ENCODE data around the gene TNFAIP8.

The TNFAIP8 gene

DNA sequence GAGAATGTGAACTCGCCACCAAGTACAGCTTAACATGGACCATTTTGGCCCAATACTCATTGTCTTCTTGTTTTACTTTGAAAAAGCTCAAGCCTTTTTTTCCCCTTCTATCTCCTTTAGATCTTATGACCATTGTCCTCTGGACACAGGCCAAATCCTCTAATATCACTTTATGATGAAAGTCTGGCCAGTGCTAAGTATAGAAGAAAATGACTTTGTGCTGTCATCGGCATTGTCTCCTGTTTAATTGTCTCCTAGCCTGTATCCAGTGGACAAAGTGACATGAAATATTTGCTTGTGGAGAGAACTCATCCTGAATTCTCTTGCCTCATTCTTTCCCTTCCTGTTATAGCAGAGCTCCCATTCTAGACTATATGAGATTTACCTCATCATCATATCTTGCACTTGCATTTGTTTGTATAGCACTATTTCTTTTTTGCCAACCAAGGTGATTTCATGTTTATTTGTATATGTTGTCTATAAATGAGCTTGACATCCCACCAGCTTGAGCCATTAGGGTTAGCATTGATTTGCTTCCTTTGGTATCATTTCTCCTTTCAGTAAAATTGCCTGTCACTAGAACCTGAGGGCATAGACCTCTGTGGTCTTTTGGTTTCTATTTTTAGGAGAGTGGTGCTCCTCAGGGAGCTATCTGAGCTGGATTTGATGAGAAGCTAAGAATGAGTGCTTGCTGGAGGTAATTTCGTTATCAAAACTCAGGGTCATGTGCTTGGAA is 18.8 kb upstream of the TNFAIP8 start:
- H3K9me3 Mint-ChIP-seq: no peaks in the 10 kb centered on the region
- no peak for ATAC-seq
- no peak for DNase-seq (ENCODE audit: low spot score in 2 of 2)
- peaks cover 59% of the 10 kb centered on the region for H3K36me3 Mint-ChIP-seq
- peak overlapping the region; percentile 92 for H3K27ac Mint-ChIP-seq
- peak overlapping the region; percentile 79 for H3K4me3 Mint-ChIP-seq
- H3K4me1 Mint-ChIP-seq: peaks cover 97% of the 10 kb centered on the region

DNA sequence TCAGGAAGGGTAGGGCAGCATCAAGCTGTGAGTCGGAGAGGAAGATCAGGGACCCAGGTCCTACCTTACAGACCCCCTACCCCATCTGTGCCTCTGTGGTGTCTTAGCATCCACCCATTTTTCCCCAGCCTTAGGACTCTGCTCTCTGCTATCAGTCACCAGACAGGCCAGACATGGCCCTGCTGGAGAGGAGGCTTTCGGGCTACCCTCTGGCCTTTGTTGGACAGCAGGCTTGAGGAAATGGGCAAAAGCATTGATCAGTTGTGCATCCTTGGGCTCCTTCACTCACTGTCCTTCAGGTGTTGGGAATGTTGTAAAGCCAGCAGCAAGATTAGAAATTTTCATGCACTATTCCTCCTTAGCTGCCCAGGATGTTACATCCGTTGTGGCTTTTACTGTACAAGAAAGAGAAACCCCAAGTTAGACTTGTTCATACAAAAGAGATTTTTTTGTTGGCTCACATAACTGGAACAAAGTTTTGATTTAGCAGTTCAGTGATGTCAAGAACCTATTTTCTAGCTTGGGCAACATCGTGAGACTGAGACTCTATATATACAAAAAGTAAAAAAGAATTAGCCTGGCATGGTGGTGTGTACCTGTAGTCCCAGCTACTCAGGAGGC is 17.4 kb upstream of the TNFAIP8 start:
- no peak for DNase-seq (ENCODE audit: low spot score in 2 of 2)
- Mint-ChIP-seq H3K9me3 (no peaks in the 10 kb centered on the region), H3K36me3 (peaks cover 60% of the 10 kb centered on the region), H3K27ac (peak overlapping the region; percentile 92), H3K4me1 (peaks cover 97% of the 10 kb centered on the region), H3K4me3 (peak overlapping the region; percentile 79)
- no peak for ATAC-seq

DNA sequence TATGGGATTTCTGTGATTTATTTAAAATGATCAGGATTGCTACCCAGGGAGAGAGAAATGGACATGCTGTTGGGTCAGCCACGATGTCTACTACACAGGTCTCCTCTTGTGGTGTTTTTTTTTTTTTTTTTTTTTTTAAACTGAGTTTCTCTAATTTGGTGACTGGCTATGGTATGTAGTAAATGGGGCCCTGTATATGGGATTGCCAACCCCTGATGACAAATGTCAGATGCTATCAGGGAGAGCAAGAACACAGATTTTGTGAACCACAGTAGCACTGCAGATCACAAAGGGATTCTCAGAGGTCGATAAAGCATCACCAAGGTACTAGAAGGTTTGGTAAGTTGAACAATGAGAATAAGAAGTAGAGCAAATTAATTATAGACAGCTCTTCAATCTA is 16.5 kb upstream of the TNFAIP8 start:
- Mint-ChIP-seq H3K36me3 (peaks cover 63% of the 10 kb centered on the region), H3K9me3 (no peaks in the 10 kb centered on the region), H3K4me3 (peak overlapping the region; percentile 79), H3K27ac (peak overlapping the region; percentile 92), H3K4me1 (peaks cover 99% of the 10 kb centered on the region)
- DNase-seq (ENCODE audit: low spot score in 2 of 2) (no peak), ATAC-seq (no peak)

DNA sequence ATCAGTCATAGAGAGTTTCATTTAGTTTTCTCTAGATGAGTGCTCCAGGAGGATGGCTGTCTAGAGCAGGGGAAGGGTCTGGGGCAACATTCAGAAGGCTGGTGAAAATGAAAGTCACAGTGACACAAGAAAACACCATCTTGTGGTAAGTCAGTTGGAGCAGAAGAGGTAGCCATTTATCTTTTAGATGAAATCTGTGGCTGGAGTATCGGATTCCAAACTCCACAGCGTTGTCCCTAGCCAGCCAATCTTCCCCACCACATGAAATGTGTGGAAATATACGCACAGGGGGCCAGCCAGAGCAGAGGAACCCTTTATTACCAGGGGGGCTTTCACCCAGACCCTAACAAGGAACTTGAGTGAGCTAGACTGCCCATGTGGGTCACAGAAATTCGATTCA is 15.9 kb upstream of the TNFAIP8 start:
- Mint-ChIP-seq H3K9me3 (no peaks in the 10 kb centered on the region), H3K4me3 (peak overlapping the region; percentile 79), H3K36me3 (peaks cover 63% of the 10 kb centered on the region), H3K4me1 (peaks cover 98% of the 10 kb centered on the region), H3K27ac (peak overlapping the region; percentile 92)
- ATAC-seq (peak; percentile 42), DNase-seq (ENCODE audit: low spot score in 2 of 2) (peak in 1 of 2 donors; percentile 72)

DNA sequence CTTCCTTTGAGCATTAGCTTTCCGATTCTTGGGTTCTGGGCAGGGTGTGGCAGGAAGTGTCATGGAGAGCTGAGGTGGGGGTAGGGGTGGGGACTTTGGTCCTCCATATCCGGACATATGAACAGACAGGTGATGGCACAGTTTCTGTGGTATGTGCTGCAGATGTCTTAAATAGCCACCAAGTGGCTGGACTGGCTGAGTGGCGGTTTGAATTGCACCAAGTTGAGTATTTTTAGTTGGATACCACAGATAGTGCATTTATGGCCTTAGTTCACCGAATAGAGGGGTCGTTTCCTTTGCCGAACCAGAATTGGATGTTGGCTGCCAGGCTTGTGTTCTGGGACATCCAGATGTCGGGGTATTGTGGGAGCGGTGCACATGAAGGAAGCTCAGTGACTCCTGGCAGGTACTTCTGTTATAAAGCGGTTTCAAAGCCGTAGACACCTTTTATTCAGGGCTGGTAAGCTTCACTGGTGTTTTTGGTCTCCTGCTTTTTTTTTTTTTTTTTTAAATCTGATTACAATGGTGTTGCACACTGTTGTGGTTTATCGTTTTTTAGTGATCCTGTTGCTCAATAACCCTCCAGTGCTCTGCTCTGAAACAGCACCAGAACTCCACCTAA is 15.1 kb upstream of the TNFAIP8 start:
- ATAC-seq (peak; percentile 19), DNase-seq (ENCODE audit: low spot score in 2 of 2) (peak in 1 of 2 donors; percentile 84)
- Mint-ChIP-seq H3K9me3 (no peaks in the 10 kb centered on the region), H3K36me3 (peaks cover 58% of the 10 kb centered on the region), H3K4me3 (peak overlapping the region; percentile 79), H3K4me1 (peaks cover 96% of the 10 kb centered on the region), H3K27ac (peak overlapping the region; percentile 92)

DNA sequence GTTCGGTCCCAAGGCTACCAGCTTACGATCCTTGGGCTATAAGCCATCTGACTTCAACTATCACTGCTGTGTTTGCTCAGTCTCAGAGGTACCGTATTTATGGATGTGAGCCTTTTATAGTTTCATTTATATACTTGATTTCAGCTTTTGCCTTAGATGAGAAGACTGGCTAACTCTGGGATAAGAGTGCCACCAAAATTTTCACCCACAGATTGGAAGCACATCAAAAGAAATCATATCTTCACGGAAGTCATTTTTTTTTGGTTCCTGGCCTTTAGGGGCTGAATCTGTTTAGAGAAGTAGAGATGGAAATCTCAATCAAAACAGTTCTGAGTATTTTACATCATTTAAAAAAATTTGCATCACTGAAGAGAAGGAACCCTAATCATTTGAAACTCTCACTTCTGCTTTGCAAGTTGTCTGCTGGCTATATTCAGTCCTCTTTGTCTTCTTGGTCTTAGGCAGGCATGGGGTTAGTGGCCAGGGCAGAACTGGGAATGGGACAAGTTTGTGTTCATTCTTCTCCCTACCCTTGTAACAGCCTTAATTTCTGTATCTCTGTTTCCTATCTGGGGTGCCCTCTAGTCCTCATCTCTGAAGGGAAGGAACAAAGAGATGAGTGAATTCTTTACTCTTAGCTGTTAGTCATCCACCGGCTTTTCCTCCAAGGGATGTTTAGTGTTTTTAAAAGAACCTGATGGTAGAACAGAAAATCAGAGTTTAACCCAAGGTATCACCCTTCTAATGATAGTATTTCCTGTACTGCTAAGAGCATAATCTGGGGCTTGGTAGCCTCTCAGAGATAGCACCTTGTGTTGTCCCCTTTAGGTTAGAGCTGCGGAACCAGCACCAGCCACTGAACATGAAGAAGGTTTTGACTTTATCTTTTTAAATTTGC is 14.1 kb upstream of the TNFAIP8 start:
- Mint-ChIP-seq H3K9me3 (no peaks in the 10 kb centered on the region), H3K36me3 (peaks cover 48% of the 10 kb centered on the region), H3K4me1 (peaks cover 96% of the 10 kb centered on the region), H3K4me3 (peak overlapping the region; percentile 79), H3K27ac (peak overlapping the region; percentile 92)
- ATAC-seq: peak; percentile 62
- peak in 1 of 2 donors; percentile 76 for DNase-seq (ENCODE audit: low spot score in 2 of 2)

DNA sequence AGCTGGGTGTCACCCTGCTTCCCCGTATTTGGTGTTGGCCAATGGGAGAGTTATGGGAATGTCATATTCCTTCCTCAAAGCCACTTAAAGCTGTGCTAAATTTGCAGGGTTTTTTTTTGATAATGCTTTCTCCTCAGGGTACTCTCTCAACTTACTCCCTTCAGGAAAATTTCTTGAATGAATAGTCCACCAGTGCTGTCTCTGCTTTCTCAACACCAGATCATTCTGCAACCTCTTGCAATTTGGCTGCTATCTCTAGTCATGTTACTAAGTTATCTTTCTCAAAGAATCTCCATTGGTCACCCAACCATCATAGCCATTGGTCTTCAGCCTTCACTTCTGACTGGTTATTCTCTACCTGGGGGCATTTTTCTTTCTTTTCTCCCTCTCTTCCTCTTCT is 13.4 kb upstream of the TNFAIP8 start:
- Mint-ChIP-seq H3K4me1 (peaks cover 96% of the 10 kb centered on the region), H3K36me3 (peaks cover 41% of the 10 kb centered on the region)

DNA sequence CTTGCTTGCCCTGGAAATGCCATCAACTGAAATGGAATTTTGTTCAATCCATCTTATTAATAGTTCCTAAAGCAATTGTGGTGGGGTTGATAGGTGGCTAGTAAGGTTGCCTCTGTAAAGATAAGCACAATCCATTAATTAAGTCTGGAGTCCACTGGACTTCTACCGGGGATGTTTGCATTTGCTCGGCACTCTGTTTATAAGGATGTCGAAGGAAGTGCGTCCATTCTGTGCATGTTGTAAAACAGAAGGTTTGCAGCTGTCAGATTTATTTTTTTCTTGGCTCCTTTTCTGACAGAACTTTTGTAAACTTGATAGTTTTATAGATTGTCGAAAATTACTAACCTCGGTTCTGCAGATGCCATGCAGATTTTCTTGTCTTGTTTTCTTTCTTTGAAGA is 12.8 kb upstream of the TNFAIP8 start:
- Mint-ChIP-seq H3K9me3 (no peaks in the 10 kb centered on the region), H3K36me3 (peaks cover 38% of the 10 kb centered on the region), H3K27ac (peak overlapping the region; percentile 92), H3K4me1 (peaks cover 96% of the 10 kb centered on the region), H3K4me3 (peak overlapping the region; percentile 79)
- DNase-seq (ENCODE audit: low spot score in 2 of 2) (no peak), ATAC-seq (no peak)

More for the DNA sequence above, 13.4 kb upstream of the TNFAIP8 start:
- Mint-ChIP-seq H3K9me3 (no peaks in the 10 kb centered on the region), H3K27ac (peak overlapping the region; percentile 92), H3K4me3 (peak overlapping the region; percentile 79)
- ATAC-seq (no peak), DNase-seq (ENCODE audit: low spot score in 2 of 2) (no peak)

DNA sequence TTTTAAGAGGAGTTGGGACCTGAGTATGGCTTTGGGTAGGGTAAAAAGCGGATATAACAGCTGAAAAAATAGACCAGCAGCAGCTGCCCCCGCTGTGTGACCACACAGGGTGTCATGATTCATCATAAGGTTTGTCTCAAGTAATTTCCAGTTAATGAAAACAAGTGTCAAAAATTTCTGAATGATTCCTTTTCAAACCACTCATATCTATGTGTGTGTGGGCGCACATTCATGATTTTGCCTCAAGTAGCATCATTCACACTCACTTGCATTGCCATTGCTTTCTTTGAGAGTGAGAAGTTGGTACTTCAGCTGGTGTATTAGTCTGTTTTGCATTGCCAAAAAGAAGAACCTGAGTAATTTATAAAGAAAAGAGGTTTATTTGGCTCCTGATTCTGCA is 12.1 kb upstream of the TNFAIP8 start:
- H3K9me3 Mint-ChIP-seq: no peaks in the 10 kb centered on the region
- H3K4me1 Mint-ChIP-seq: peaks cover 96% of the 10 kb centered on the region
- peak; percentile 82 for ATAC-seq
- H3K4me3 Mint-ChIP-seq: peak overlapping the region; percentile 79
- DNase-seq (ENCODE audit: low spot score in 2 of 2): peak in 1 of 2 donors; percentile 81
- peak overlapping the region; percentile 92 for H3K27ac Mint-ChIP-seq
- H3K36me3 Mint-ChIP-seq: peaks cover 41% of the 10 kb centered on the region

DNA sequence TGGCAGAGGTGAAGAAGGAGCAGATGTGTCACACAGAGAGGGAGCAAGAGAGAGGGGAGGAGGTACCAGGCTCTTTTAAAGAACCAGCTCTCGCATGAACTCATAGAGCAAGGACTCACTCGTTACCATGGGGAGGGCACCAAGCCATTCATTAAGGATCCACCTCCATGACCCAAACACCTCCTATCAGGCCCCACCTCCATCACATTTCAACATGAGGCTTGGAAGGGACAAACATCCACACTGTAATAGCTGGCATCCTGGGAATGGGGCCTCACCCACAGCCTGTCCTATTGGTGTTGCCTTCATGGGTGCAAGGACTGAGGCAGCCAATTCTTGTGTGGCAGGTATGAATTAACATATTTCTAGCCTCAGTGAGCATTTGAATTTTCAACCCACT is 11.6 kb upstream of the TNFAIP8 start:
- no peak for DNase-seq (ENCODE audit: low spot score in 2 of 2)
- Mint-ChIP-seq H3K4me1 (peaks cover 96% of the 10 kb centered on the region), H3K9me3 (no peaks in the 10 kb centered on the region), H3K4me3 (peak overlapping the region; percentile 79), H3K27ac (peak overlapping the region; percentile 92), H3K36me3 (peaks cover 45% of the 10 kb centered on the region)
- peak; percentile 2 for ATAC-seq

DNA sequence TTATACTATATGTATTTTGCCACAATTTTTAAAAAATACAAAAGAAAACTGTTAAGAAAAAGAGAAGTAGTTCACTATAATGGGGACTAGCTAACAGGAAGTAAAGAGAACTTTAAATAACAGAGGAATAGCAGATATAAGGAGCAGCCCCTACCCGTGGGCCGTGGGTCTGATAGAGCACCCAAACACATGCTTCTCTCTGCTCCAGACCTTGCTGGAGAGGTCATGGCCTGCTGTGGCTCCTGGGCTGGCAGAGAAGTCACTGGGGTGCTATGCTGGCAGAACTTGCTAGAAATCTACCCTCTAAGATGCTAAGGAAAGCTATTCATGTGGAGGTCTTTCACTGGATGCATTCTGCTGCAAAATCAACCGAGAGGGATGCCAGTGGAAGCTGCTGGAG is 10.0 kb upstream of the TNFAIP8 start:
- Mint-ChIP-seq H3K9me3 (no peaks in the 10 kb centered on the region), H3K4me1 (peaks cover 92% of the 10 kb centered on the region), H3K27ac (peak overlapping the region; percentile 89), H3K36me3 (peaks cover 38% of the 10 kb centered on the region), H3K4me3 (peak overlapping the region; percentile 55)
- ATAC-seq (no peak), DNase-seq (ENCODE audit: low spot score in 2 of 2) (no peak)

DNA sequence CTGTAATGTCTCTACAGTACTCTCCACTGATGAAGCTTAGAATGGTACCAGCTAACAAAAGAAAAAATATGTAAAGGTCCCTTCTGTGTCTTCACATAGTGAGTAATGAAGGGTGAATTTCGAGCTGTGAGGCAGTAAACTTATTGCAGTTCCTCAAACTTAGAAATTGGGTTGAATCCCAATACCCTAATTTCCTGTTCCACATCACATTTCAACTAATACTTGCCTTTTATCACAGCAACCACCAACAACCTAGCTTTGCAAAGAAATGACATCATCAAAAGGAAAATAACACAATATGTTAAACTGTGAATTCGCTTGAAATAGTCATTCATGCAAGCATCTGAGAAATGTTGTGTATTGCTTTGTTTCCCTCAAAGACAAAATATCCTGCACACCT is 9.4 kb upstream of the TNFAIP8 start:
- ATAC-seq (peak; percentile 1), DNase-seq (ENCODE audit: low spot score in 2 of 2) (no peak)
- peaks cover 88% of the 10 kb centered on the region for H3K4me1 Mint-ChIP-seq
- no peaks in the 10 kb centered on the region for H3K9me3 Mint-ChIP-seq
- H3K27ac Mint-ChIP-seq: peak overlapping the region; percentile 89
- peak overlapping the region; percentile 55 for H3K4me3 Mint-ChIP-seq
- peaks cover 35% of the 10 kb centered on the region for H3K36me3 Mint-ChIP-seq

DNA sequence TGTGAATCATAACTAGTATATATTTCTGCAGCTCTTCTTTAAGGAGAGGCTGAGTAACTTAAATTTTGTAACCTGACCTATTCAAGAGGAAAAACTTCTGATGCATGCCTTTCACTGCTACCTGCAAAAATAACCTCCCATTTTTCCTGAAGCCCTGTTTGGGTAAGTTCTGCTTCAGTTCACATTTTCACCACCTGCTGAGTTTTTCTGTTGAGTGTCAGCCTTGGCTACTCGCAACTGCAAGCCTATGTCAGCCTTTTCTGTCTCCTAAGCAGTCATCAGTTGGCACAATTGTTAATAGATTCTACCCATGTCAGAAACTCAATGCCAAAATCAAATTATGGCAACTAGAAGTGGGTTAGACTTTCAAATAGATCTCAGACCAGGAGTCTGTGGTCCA is 8.2 kb upstream of the TNFAIP8 start:
- no peak for ATAC-seq
- peaks cover 31% of the 10 kb centered on the region for H3K36me3 Mint-ChIP-seq
- peak overlapping the region; percentile 55 for H3K4me3 Mint-ChIP-seq
- peak overlapping the region; percentile 89 for H3K27ac Mint-ChIP-seq
- H3K9me3 Mint-ChIP-seq: no peaks in the 10 kb centered on the region
- no peak for DNase-seq (ENCODE audit: low spot score in 2 of 2)
- H3K4me1 Mint-ChIP-seq: peaks cover 87% of the 10 kb centered on the region

DNA sequence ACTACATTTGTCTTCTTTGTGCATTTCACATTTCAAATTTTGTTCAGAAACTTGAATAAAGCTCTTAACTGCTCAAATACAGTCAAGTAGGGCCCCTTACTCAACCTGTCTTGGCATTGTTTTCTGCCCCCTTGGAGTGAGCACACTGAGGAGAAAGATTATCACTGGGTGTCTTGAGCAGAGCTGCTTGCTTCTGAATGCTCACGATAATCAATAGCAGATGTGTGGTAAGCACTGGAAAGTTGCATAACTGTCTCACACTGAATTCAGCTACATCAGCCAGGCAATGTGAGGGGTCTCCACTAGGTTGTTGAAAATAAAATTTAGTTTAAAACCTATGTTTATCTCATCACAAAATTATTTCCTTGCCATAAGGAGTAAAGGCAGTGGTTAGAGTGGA is 7.8 kb upstream of the TNFAIP8 start:
- H3K36me3 Mint-ChIP-seq: peaks cover 31% of the 10 kb centered on the region
- peak overlapping the region; percentile 89 for H3K27ac Mint-ChIP-seq
- no peak for DNase-seq (ENCODE audit: low spot score in 2 of 2)
- peaks cover 87% of the 10 kb centered on the region for H3K4me1 Mint-ChIP-seq
- no peak overlapping the region for H3K4me3 Mint-ChIP-seq
- ATAC-seq: no peak
- H3K9me3 Mint-ChIP-seq: no peaks in the 10 kb centered on the region

DNA sequence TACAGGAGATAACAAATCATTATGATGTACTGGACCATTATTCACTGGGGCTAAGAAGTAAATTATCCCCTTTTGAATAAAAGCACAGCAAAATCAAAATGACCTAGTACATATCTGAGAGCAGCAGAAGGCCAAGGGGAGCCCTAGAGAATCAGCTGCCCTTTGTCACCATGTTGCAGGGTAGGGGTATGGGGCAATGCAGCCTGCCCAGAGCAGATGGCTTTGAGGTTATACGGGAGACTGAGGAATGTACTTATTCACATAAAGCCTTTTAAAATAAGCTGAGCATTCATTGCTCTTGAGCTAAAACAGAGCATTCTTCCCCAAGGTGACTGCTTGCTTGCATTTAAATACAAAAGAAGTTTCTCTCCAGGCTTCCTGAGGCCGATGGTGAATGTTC is 2.6 kb upstream of the TNFAIP8 start:
- no peaks in the 10 kb centered on the region for H3K9me3 Mint-ChIP-seq
- H3K4me1 Mint-ChIP-seq: peaks cover 57% of the 10 kb centered on the region
- peak overlapping the region; percentile 81 for H3K4me3 Mint-ChIP-seq
- no peak for ATAC-seq
- H3K27ac Mint-ChIP-seq: peak overlapping the region; percentile 91
- peaks cover 50% of the 10 kb centered on the region for H3K36me3 Mint-ChIP-seq
- no peak for DNase-seq (ENCODE audit: low spot score in 2 of 2)

Data from stimulated activated effector memory CD8-positive, alpha-beta T cell treated with anti-CD3 and anti-CD28 coated beads, Interleukin-12 subunit alpha, Interleukin-12 subunit beta, amount 100 ng/mL, for 72 hours (primary cell).